Motor neuron (in vitro differentiated cells): ENCODE results near the gene KCNMB2. TPM values are rescaled to one million over a fixed set of nuclear protein-coding genes. Genes with fewer than 3 reads are reported as not detected.
A peak's percentile ranks its signal among the peaks of the same experiment; 100 is the strongest.

ENCODE experiments used
- ATAC-seq, 8 experiments: fragments of 200-7000 bp; cut with Tn5 transposase; replicated peaks in 6 of 8; 2 replicates each; pipeline ENCODE4 v1.8.0; 2021; ENCODE audit warnings: mild to moderate bottlenecking in 8 of 8, moderate library complexity in 8 of 8
- H3K27ac ChIP-seq, 2 donors: fragments of 250-450 bp; sonication (Bioruptor Pico); 2 replicates each; pipeline ENCODE4 v1.9.0; 2021; ENCODE audit warnings: antibody characterized with exemption in 2 of 2, mild to moderate bottlenecking in 2 of 2, moderate library complexity in 1 of 2
- H3K4me1 ChIP-seq, 2 donors: fragments of 250-450 bp; sonication (Bioruptor Pico); replicated peaks in 1 of 2; 2 replicates each; pipeline ENCODE4 v1.6.1; 2021; ENCODE audit warnings: antibody characterized with exemption in 2 of 2, mild to moderate bottlenecking in 2 of 2, moderate library complexity in 1 of 2
- H3K4me3 ChIP-seq, 5 donors: fragments of 250-450 bp; sonication (Bioruptor Pico); 2 replicates each; pipeline ENCODE4 v1.9.0; 2021; ENCODE audit warnings: antibody characterized with exemption in 5 of 5, mild to moderate bottlenecking in 5 of 5, moderate library complexity in 4 of 5
- WGBS, 10 experiments: fragments of 450-650 bp; shearing (Covaris generic); methylation state at CpG; one replicate each; pipeline ENCODE4 v1.0.0; 2022; 5-methylcytosine and 5-hydroxymethylcytosine counted together
- in situ Hi-C, 9 experiments: fragments of 400-800 bp; cut with MboI; loops; one replicate each; pipeline ENCODE4 v1.15.0; 2021; ENCODE audit warnings: low sequenced_read_pairs in 9 of 9, low pct_unique_long_range_greater_than_20kb in 2 of 9; ENCODE audit not compliant: unreplicated experiment in 9 of 9
- total RNA-seq, 8 experiments: library from RNA; unstranded; fragments of 300-600 nt; gene quantifications; 2 replicates each; pipeline versions ENCODE4 v1.2.3 to v1.2.4, GENCODE V29; 2022

KCNMB2 gene
- total RNA-seq, 8 experiments from 2014 or later: 0.18 to 4.3 (median 1.7) TPM

GRCh38 chr3:178602856-178603255 lies 66.6 kb downstream of the KCNMB2 start:
- 50 to 100% (median 80%) methylated on average over 1 of the region's 2 CpGs; no CpG with 5 or more reads in 7 of the 10 experiments for WGBS, 10 experiments

GRCh38 chr3:178603735-178604134 lies 67.5 kb downstream of the KCNMB2 start:
- Histone ChIP-seq H3K4me1 (no peaks in the 10 kb centered on the region), H3K27ac (no peak overlapping the region), H3K4me3 (no peak overlapping the region)
- no peak for ATAC-seq
- 0 to 75% (median 20%) methylated on average over 1 of the region's 1 CpG; no CpG with 5 or more reads in 4 of the 10 experiments for WGBS, 10 experiments
- in situ Hi-C loops: no loop called here

More at GRCh38 chr3:178602856-178603255, 66.6 kb downstream of the KCNMB2 start:
- in situ Hi-C loops: no loop called here
- Histone ChIP-seq H3K4me1 (no peaks in the 10 kb centered on the region), H3K4me3 (no peak overlapping the region), H3K27ac (no peak overlapping the region)
- no peak for ATAC-seq

DNA sequence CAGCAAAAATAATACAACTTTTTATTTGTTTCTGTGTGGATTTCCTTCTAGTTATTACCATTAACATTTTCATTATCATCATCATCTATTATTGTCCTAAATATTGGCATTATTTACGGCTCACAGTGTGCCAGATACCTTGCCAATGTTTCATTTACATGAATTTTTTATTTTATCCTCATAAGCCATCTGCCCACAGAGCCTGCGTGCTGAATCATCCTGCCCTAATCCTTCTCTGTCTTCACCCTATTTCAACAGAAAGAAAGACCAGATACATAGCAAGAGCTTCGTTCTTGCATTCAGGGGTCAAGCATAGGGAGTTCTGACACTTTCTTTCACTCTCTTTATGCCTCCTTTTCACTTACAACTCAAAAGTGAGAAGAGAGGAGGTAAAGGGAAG lies 82.0 kb downstream of the KCNMB2 start:
- Histone ChIP-seq H3K4me1 (peaks cover 0 to 4% of the 10 kb centered on the region in 2 donors), H3K27ac (no peak overlapping the region), H3K4me3 (no peak overlapping the region)
- in situ Hi-C loops: no loop called here
- ATAC-seq: peak in 2 of 8 experiments; percentile 64 to 69
- WGBS, 10 experiments: 0 to 71% (median 58%) methylated on average over 2 to 3 of the region's 3 CpGs

DNA sequence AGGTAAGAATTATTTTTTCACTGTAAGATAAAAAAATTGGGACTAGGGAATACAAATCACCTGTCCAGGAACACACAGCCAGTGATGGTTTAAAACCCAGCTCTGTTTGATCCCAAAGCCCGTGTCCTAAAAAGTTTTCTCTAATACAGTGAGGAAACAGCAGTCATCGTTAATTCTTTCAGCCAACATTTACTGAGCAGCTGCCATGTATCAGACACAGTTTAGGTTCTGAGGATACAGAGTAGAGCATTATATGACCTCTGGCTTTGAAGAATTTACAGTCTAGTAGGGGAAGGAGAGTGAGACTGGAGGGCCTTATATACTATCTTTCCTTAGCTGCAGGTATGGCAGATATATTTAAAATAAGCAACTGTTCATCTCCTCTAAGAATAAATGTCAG lies 82.7 kb downstream of the KCNMB2 start:
- Histone ChIP-seq H3K4me3 (no peak overlapping the region), H3K27ac (no peak overlapping the region), H3K4me1 (peaks cover 0 to 4% of the 10 kb centered on the region in 2 donors)
- WGBS, 10 experiments: 0 to 100% (median 83%) methylated on average over 1 to 2 of the region's 2 CpGs; no CpG with 5 or more reads in 1 of the 10 experiments
- no peak for ATAC-seq
- in situ Hi-C loops: no loop called here

- no peak overlapping the region for H3K4me3 ChIP-seq
- ATAC-seq: peak in 4 of 8 experiments; percentile 24 to 99 (median 73)
- 0 to 100% (median 58%) methylated on average over 1 to 3 of the region's 3 CpGs for WGBS, 10 experiments
- no peak overlapping the region for H3K27ac ChIP-seq
- in situ Hi-C loops: no loop called here
- H3K4me1 ChIP-seq: peaks cover 9 to 13% of the 10 kb centered on the region in 2 donors
These were observed 87.5 kb downstream of the KCNMB2 start for GRCh38 chr3:178623666-178624255.

GRCh38 chr3:178624276-178624675 lies 88.0 kb downstream of the KCNMB2 start:
- peaks cover 9 to 15% of the 10 kb centered on the region in 2 donors for H3K4me1 ChIP-seq
- in situ Hi-C loops: no loop called here
- ATAC-seq: no peak
- H3K27ac ChIP-seq: no peak overlapping the region
- H3K4me3 ChIP-seq: no peak overlapping the region

- Histone ChIP-seq H3K4me1 (peaks cover 9 to 15% of the 10 kb centered on the region in 2 donors), H3K27ac (no peak overlapping the region), H3K4me3 (no peak overlapping the region)
- WGBS, 10 experiments: no CpG with 5 or more reads among the region's 7 CpGs
- no peak for ATAC-seq
- in situ Hi-C loops: no loop called here
These were observed 88.9 kb downstream of the KCNMB2 start for GRCh38 chr3:178625053-178625600.

- peak in 4 of 8 experiments; percentile 42 to 69 (median 56) for ATAC-seq
- no peak overlapping the region for H3K4me3 ChIP-seq
- in situ Hi-C loops: no loop called here
- H3K4me1 ChIP-seq: peaks cover 9 to 15% of the 10 kb centered on the region in 2 donors
- no peak overlapping the region for H3K27ac ChIP-seq
These were observed 91.8 kb downstream of the KCNMB2 start for GRCh38 chr3:178628037-178628436.

DNA sequence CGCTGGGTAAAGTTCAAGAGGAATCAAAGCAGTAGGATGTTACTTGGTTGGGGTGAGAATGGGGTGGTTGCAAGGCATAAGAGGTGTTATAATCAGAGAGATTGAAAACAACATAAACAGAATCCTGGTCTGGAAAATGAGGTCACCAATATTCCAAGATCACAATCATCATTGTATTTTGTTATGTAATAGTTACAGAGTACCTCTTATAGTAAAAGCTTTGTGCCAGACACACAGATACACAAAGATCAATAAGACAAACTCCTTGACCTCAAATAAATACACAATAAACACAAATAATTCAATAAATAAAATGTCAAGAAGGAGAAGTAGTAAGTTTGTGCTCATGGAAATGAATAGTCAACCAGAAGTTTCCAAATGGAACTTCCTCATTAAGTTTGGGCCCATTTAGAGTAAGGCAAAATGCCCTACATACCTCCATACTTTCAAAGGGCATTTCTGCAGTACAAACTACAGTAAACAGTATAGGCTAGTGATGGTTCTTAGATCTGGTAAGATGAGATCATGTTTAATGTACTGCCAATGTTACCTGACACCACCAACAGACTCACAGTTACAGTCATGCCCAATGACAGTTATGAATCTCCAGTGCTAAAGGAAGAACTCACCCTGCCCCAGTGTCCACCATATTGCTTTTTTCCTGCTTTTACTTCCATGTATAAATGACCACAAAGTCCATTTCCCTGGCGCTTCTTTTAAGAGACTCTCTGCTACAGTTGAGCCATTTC lies 93.4 kb downstream of the KCNMB2 start:
- Histone ChIP-seq H3K4me3 (no peak overlapping the region), H3K27ac (no peak overlapping the region), H3K4me1 (peaks cover 9 to 15% of the 10 kb centered on the region in 2 donors)
- no peak for ATAC-seq
- WGBS, 10 experiments: 14 to 100% (median 89%) methylated on average over 1 to 2 of the region's 2 CpGs
- in situ Hi-C loops: no loop called here

- no peak overlapping the region for H3K27ac ChIP-seq
- ATAC-seq: peak in 2 of 8 experiments; percentile 72 to 83
- H3K4me1 ChIP-seq: peaks cover 9 to 15% of the 10 kb centered on the region in 2 donors
- H3K4me3 ChIP-seq: no peak overlapping the region
- 0 to 100% (median 70%) methylated on average over 1 of the region's 1 CpG; no CpG with 5 or more reads in 4 of the 10 experiments for WGBS, 10 experiments
- in situ Hi-C loops: no loop called here
These were observed 95.7 kb downstream of the KCNMB2 start for GRCh38 chr3:178631950-178632349.

GRCh38 chr3:178634975-178635374 lies 98.7 kb downstream of the KCNMB2 start:
- no peak overlapping the region for H3K27ac ChIP-seq
- ATAC-seq: peak in 1 of 8 experiments; percentile 22
- in situ Hi-C loops: no loop called here
- WGBS, 10 experiments: 43 to 83% methylated on average over 1 of the region's 1 CpG; no CpG with 5 or more reads in 8 of the 10 experiments
- H3K4me1 ChIP-seq: no peaks in the 10 kb centered on the region
- H3K4me3 ChIP-seq: no peak overlapping the region

DNA sequence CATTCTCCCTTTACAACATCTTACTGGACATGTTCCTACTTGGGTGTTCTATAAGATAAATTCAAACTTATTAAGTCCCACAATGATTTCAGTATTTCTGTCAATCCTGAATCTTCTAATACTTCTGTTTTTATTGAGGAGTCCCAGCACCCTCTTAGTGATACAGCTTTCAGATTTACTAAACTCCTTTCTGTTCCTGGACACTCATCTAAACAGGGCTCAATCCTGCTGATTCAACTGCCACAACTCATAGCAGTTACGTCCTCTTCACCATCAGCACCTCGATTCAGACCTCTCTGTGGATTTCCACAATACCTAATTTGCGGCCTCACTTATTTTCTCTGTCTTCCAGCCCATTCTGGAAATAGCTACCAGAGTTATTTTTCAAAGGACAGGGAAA lies 101.6 kb downstream of the KCNMB2 start:
- no peak for ATAC-seq
- WGBS, 10 experiments: 8 to 92% (median 82%) methylated on average over 1 to 3 of the region's 3 CpGs; no CpG with 5 or more reads in 5 of the 10 experiments
- H3K4me1 ChIP-seq: no peaks in the 10 kb centered on the region
- no peak overlapping the region for H3K27ac ChIP-seq
- in situ Hi-C loops: no loop called here
- H3K4me3 ChIP-seq: no peak overlapping the region

- in situ Hi-C loops: no loop called here
- no peak for ATAC-seq
- Histone ChIP-seq H3K4me3 (no peak overlapping the region), H3K4me1 (peaks cover 8 to 12% of the 10 kb centered on the region in 2 donors), H3K27ac (no peak overlapping the region)
- whole genome bisulfite sequencing, 10 experiments: 0 to 100% (median 75%) methylated on average over 1 to 3 of the region's 3 CpGs; no CpG with 5 or more reads in 2 of the 10 experiments
These were observed 109.3 kb downstream of the KCNMB2 start for GRCh38 chr3:178645503-178645902.
